Activated T-helper 1 cell treated with anti-CD3 and anti-CD28 coated beads, Interleukin-12 subunit alpha, Interleukin-12 subunit beta, Interleukin-2, Interleukin-4 antibody, amounts not matched to agents 30 ng/mL and 10 ng/mL and 1 ng/mL, durations not matched to agents 14 hours and 24 hours and 36 hours (primary cell): ENCODE results near the gene PPP1R12B. TPM values are rescaled to one million over a fixed set of nuclear protein-coding genes. Genes with fewer than 3 reads are reported as not detected.

Experiments used
- DNase-seq: peaks from one replicate; pipeline ENCODE4 v3.0.0; 2021; ENCODE audit warnings: low spot score
- H3K27ac Mint-ChIP-seq: one replicate; pipeline ENCODE4 v1.8.0; 2021; ENCODE audit warnings: mild to moderate bottlenecking, mixed read lengths
- H3K27me3 Mint-ChIP-seq: one replicate; pipeline ENCODE4 v1.8.0; 2022; ENCODE audit warnings: mild to moderate bottlenecking, moderate library complexity, mixed read lengths; ENCODE audit not compliant: insufficient read depth
- H3K36me3 Mint-ChIP-seq: one replicate; pipeline ENCODE4 v1.8.0; 2021; ENCODE audit warnings: low read depth, mixed read lengths
- H3K4me1 Mint-ChIP-seq: one replicate; pipeline ENCODE4 v1.8.0; 2021; ENCODE audit warnings: low read depth, mixed read lengths
- H3K4me3 Mint-ChIP-seq: one replicate; pipeline ENCODE4 v1.8.0; 2021; ENCODE audit warnings: mild to moderate bottlenecking, moderate library complexity, mixed read lengths
- H3K9me3 Mint-ChIP-seq: one replicate; pipeline ENCODE4 v1.8.0; 2021; ENCODE audit warnings: mixed read lengths
- intact Hi-C: fragments of 100-400 bp; cut with micrococcal nuclease; formaldehyde crosslinking; loops from one replicate; pipeline ENCODE4 v1.15.1; 2024
- total RNA-seq: library from RNA; stranded (reverse); gene quantifications from 2 replicates; pipeline ENCODE4 v1.2.3, GENCODE V29; 2022

Gene PPP1R12B, protein sequence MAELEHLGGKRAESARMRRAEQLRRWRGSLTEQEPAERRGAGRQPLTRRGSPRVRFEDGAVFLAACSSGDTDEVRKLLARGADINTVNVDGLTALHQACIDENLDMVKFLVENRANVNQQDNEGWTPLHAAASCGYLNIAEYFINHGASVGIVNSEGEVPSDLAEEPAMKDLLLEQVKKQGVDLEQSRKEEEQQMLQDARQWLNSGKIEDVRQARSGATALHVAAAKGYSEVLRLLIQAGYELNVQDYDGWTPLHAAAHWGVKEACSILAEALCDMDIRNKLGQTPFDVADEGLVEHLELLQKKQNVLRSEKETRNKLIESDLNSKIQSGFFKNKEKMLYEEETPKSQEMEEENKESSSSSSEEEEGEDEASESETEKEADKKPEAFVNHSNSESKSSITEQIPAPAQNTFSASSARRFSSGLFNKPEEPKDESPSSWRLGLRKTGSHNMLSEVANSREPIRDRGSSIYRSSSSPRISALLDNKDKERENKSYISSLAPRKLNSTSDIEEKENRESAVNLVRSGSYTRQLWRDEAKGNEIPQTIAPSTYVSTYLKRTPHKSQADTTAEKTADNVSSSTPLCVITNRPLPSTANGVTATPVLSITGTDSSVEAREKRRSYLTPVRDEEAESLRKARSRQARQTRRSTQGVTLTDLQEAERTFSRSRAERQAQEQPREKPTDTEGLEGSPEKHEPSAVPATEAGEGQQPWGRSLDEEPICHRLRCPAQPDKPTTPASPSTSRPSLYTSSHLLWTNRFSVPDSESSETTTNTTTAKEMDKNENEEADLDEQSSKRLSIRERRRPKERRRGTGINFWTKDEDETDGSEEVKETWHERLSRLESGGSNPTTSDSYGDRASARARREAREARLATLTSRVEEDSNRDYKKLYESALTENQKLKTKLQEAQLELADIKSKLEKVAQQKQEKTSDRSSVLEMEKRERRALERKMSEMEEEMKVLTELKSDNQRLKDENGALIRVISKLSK
- 11.1 and 15.8 TPM in 2 replicates for total RNA-seq

DNA sequence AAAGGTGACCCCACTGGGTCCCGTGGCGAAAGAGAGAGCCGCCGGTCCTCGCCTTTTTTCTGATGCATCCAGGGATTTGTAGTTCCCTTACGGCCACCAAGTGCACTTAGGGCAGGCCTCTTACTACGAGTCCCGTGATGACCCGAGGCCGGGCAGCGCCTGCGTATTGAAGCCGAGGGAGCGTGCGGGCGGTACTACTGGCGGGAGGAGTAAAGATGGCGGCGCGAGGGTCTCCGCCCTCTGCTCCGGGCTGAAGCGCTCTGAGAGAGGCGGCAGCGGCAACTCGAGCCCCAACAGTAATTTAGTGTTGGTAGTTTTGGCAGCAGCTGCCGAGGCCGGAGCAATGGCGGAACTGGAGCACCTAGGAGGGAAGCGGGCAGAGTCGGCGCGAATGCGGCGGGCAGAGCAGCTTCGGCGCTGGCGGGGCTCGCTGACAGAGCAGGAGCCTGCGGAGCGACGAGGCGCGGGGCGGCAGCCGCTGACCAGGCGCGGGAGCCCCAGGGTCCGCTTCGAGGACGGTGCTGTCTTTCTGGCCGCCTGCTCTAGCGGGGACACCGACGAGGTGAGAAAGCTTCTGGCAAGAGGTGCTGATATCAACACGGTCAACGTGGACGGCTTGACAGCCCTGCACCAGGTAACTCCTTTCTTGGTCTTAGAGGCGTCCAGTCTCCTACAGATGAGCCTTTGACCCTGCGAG lies at the start of gene PPP1R12B:
TSS of gene PPP1R12B (plus strand) at position 191 of the 697 bp plus-strand sequence. CDS start at position 344, 153 bp downstream.
- Mint-ChIP-seq H3K9me3 (no peaks in the 10 kb centered on the region), H3K4me3 (peak within 1 kb of the TSS; percentile 90), H3K36me3 (no peaks in the 10 kb centered on the region), H3K27me3 (no peaks in the 10 kb centered on the region), H3K4me1 (peaks cover 34% of the 10 kb centered on the region), H3K27ac (peak within 1 kb of the TSS; percentile 90)
- DNase-seq: peak; percentile 96
- intact Hi-C loops: loop anchor here (1.0 to 10.0 kb wide), 7 partner anchors 32 to 1446 kb away; partner anchors contain the start of genes ADIPOR1, KLHL12, RABIF and TIMM17A

DNA sequence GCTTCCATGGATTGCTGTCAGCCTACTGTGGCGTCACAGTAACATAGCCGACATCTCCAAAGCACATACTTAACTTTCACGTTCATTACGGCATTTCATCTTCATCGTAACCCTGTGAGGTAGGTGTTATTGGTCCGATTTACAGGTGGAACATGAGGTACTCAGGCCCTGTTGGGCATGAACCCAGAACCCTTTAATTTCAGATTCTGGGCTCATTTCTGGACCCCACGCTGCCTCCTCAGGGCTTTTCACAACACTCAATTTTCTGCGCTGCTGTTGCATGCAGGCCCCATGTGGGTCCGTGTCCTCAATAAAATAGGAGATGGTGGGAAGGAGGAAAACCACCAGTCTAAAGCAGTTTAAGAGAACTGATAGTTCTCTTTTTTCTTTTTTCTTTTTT lies 46.3 kb upstream of the PPP1R12B start:
- intact Hi-C loops: loop anchor here (5.0 kb wide), 1 partner anchor 1135 kb away; no protein-coding TSS in a partner anchor
- Mint-ChIP-seq H3K36me3 (no peaks in the 10 kb centered on the region), H3K9me3 (no peaks in the 10 kb centered on the region), H3K4me1 (no peaks in the 10 kb centered on the region), H3K4me3 (no peak overlapping the region), H3K27ac (no peak overlapping the region), H3K27me3 (peaks cover 2% of the 10 kb centered on the region)
- DNase-seq: no peak

DNA sequence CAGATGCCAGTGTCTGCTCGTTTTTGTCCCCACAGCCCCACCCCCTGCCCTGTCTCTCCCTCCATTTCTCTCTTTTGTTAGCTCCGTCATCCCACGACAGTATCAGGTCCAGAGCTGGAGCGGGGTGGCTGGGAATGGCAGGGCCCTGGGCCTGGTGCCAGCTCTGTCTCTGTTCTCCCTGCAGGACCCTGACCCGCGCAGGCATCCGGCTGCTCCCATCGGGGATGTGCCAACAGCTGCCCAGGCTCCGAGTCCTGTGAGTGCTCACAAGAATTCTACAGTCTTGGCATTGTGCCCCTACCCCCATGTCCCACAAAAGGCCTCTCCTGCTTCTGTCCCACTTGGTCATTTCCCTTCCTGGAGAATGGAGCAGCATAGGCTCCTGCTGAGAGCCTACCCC lies 44.1 kb upstream of the PPP1R12B start:
- Mint-ChIP-seq H3K36me3 (no peaks in the 10 kb centered on the region), H3K9me3 (no peaks in the 10 kb centered on the region), H3K4me3 (no peak overlapping the region), H3K27ac (no peak overlapping the region), H3K4me1 (no peaks in the 10 kb centered on the region), H3K27me3 (peaks cover 2% of the 10 kb centered on the region)
- intact Hi-C loops: loop anchor here (5.0 kb wide), 1 partner anchor 1137 kb away; no protein-coding TSS in a partner anchor
- DNase-seq: no peak

DNA sequence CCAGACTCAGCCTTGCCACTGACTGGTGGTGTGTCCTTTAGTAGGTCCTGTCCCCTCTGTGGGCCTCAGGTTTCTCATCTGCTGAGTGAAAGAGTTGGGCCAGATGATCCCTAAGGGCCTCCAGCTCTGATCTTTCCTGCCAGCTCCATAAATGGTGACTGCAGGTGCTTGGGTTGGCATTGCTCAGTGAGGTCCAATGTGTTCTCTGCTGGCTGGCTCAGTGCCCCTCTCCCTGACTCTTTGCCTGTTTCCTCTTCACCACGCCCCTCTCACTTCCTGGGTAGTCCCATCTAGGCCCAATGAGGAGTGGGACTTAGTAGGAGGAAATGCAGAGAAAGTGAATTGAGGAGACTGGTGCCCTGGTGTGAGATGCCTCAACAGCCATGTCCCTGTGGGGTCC lies 43.3 kb upstream of the PPP1R12B start:
- H3K9me3 Mint-ChIP-seq: no peaks in the 10 kb centered on the region
- intact Hi-C loops: loop anchor here (5.0 kb wide), 1 partner anchor 1213 kb away; no protein-coding TSS in a partner anchor
- no peaks in the 10 kb centered on the region for H3K4me1 Mint-ChIP-seq
- no peak overlapping the region for H3K4me3 Mint-ChIP-seq
- no peak for DNase-seq
- no peaks in the 10 kb centered on the region for H3K36me3 Mint-ChIP-seq
- H3K27me3 Mint-ChIP-seq: no peaks in the 10 kb centered on the region
- no peak overlapping the region for H3K27ac Mint-ChIP-seq

DNA sequence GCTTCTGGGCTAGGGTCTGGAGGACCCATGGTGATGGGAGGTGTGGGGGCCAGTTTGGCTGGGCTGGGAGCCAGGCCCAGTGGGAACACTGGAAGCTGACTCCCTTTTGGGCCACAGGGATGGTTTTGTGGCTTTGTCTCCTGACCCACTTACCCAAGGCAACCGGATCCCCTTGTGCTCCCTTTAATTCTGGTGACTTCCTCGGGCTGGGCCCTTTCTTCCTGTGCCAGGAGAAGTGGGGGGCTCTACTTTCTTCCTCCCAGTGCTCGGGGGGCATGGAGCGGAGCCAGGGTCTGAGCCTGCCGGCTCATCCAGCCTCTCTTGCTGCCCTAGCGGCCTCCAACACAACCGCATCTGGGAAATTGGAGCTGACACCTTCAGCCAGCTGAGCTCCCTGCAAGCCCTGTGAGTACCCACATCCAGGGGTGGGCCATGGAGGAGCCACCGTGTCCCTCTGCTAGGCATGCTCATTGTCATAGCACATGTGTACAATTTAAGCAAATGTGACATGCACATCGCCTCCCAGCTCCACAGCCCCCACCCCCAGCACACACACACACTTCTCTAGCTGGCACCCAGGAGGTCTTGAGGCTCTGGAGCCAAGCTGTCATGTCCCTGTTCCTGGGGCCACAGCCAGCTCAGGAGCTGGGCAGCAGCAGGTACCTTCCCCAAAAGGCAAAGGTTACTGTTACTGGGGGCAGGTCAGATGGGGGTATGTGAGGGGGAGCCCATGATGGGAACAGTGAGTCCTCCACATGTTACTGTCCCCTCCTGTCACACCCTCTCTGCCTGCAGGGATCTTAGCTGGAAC lies 41.8 kb upstream of the PPP1R12B start:
- Mint-ChIP-seq H3K36me3 (no peaks in the 10 kb centered on the region), H3K4me3 (no peak overlapping the region), H3K27ac (no peak overlapping the region), H3K27me3 (no peaks in the 10 kb centered on the region), H3K9me3 (no peaks in the 10 kb centered on the region), H3K4me1 (no peaks in the 10 kb centered on the region)
- intact Hi-C loops: loop anchor here (5.0 kb wide), 1 partner anchor 1214 kb away; no protein-coding TSS in a partner anchor
- DNase-seq: no peak

DNA sequence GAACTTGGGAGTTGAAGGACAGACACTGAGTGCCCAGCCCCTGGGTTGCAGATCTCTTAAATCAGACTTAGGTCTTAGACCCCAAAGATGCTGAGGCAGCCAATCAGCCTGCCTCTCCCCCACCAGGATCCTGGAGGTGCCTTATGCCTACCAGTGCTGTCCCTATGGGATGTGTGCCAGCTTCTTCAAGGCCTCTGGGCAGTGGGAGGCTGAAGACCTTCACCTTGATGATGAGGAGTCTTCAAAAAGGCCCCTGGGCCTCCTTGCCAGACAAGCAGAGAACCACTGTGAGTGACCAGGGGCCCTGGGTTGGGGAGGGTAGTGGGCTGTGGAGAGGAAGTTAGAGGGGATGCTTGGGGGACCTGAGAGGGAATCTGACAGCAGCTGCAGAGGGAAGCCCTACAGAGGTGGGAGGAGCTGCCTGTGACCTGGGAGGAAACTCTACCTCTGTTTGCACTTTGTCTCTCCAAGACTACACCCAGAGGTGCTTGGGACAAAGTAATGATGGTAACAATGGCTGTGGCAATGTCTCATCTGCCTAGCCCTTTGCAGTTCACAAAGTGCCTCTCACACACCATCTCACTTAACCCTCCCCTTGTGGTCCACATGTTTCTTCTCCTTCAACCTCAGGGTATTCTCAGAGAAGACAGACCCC lies 38.3 kb upstream of the PPP1R12B start:
- no peak for DNase-seq
- H3K4me1 Mint-ChIP-seq: peaks cover 4% of the 10 kb centered on the region
- H3K9me3 Mint-ChIP-seq: no peaks in the 10 kb centered on the region

DNA sequence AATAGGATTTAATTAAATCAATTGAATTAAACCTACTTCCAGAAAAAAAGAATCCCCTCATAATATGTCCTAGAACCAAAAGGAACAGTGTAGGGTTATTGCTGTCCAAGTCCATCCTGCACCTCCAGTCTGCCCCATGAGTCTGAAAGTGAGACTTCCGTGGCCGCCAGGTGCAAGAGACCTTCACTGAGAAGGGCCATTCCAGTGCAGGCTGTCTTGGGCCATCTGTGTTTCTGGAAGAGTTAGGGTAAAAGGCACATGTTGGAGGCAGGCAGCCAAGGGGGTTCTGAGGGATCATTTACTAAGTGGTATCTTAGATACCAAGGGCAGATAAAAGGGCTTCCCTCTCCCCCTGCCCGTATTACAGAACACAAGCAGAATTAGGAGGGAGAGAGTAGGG lies 37.8 kb upstream of the PPP1R12B start:
- Mint-ChIP-seq H3K4me3 (no peak overlapping the region), H3K4me1 (peaks cover 4% of the 10 kb centered on the region), H3K36me3 (no peaks in the 10 kb centered on the region), H3K9me3 (no peaks in the 10 kb centered on the region), H3K27me3 (peaks cover 10% of the 10 kb centered on the region), H3K27ac (no peak overlapping the region)
- intact Hi-C loops: no loop called here
- no peak for DNase-seq

More for the DNA sequence above, 38.3 kb upstream of the PPP1R12B start:
- no peak overlapping the region for H3K27ac Mint-ChIP-seq
- H3K4me3 Mint-ChIP-seq: no peak overlapping the region
- intact Hi-C loops: no loop called here
- H3K27me3 Mint-ChIP-seq: peaks cover 10% of the 10 kb centered on the region
- H3K36me3 Mint-ChIP-seq: no peaks in the 10 kb centered on the region

DNA sequence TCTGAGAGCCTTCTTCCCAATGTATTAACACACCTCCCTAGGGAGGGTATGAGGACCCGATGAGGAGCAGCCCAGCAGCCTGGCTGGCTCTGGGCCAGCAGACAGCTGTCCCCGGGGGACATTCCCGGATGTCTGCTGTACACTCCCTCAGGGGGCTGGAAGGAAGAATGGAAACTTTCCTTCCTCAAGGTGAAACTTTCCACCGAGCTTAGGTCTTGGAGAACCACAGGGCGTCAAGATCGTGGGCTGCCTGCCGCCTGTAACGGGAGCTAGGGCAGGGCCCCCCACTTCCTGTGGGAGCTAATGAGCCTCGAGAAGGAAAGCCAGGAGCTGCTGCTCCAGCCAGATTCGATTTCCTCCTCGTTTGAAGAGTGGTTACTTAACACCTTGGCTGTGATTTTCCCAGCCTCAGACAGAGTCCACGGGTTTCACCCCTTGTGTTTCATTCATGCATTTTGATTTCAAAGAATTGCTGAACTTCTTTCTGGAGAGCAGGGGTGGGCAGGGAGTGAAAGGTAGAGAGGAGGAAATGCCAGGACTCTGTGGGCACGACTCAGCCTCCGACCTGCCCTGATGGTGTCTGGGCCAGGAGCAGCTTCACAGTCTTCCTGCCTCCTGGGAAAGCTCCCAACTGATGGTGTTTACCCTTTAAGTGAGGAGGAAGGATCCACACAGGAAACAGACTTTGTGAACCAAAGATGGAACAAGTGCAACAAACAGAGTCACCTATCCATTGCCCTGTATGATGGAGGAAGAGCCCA lies 36.4 kb upstream of the PPP1R12B start:
- H3K36me3 Mint-ChIP-seq: no peaks in the 10 kb centered on the region
- H3K9me3 Mint-ChIP-seq: no peaks in the 10 kb centered on the region
- H3K27ac Mint-ChIP-seq: no peak overlapping the region
- H3K27me3 Mint-ChIP-seq: peaks cover 14% of the 10 kb centered on the region
- intact Hi-C loops: no loop called here
- peaks cover 4% of the 10 kb centered on the region for H3K4me1 Mint-ChIP-seq
- H3K4me3 Mint-ChIP-seq: no peak overlapping the region
- DNase-seq: no peak

DNA sequence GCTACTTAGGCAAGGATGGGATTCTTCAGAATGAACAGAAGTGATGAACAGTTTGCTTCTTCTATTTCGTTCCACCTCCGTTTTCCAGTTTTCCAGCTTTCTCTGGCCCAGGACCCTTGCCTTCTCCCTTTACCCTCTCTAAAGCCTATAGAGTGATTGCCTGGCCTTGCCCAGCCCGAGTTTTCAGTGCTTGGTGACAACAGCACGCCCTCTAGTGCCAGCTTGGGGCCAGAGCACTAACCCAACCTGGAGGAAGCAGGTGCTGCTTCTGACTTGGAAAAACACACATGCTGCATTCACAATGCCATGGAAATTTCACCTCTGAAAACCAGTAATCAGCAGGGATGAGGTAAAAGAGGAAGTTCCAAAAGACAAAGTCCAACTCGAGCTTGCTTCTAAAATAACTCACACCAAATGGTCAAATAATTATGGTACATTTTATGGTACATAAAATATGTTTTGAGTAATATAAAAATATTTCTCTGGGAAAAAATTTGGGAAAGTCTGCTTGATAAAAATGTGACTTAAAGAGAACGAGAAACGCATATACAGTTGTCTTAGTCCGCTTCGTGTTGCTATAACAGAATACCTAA lies 32.8 kb upstream of the PPP1R12B start:
- H3K36me3 Mint-ChIP-seq: no peaks in the 10 kb centered on the region
- peaks cover 14% of the 10 kb centered on the region for H3K27me3 Mint-ChIP-seq
- no peaks in the 10 kb centered on the region for H3K9me3 Mint-ChIP-seq
- intact Hi-C loops: loop anchor here (1.0 kb wide), 5 partner anchors 41 to 131 kb away; partner anchors contain the start of gene LGR6
- no peak overlapping the region for H3K27ac Mint-ChIP-seq
- peaks cover 4% of the 10 kb centered on the region for H3K4me1 Mint-ChIP-seq
- peak; percentile 63 for DNase-seq
- H3K4me3 Mint-ChIP-seq: no peak overlapping the region

DNA sequence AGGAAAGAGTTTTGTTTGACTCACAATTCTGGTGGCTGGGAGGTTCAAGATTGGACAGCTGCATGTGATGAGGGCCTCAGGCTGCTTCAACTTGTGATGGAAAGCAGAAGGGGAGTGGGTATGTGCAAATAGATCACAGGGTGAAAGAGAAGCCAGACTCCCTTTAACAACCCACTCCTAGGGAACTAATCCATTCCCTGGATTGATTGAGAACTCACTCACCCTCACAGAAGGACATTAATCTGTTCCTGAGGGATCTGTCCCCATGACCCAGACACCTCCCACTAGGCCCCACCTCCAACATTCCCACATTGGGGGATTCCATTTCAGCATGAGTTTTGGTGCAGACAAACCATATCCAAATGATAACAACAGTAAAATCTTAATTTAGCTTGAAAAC lies 32.3 kb upstream of the PPP1R12B start:
- H3K27me3 Mint-ChIP-seq: peaks cover 14% of the 10 kb centered on the region
- H3K9me3 Mint-ChIP-seq: no peaks in the 10 kb centered on the region
- no peak for DNase-seq
- H3K4me3 Mint-ChIP-seq: no peak overlapping the region
- intact Hi-C loops: no loop called here
- no peaks in the 10 kb centered on the region for H3K36me3 Mint-ChIP-seq
- no peak overlapping the region for H3K27ac Mint-ChIP-seq
- H3K4me1 Mint-ChIP-seq: peaks cover 4% of the 10 kb centered on the region
